NCI-H2081 (cell line): ENCODE measurements around the gene SORCS2.

ENCODE experiments used
- DNase-seq, 2 experiments: peaks; one replicate each; lab custom pipeline; 2025; lab: John Stamatoyannopoulos, UW

Gene SORCS2

DNA sequence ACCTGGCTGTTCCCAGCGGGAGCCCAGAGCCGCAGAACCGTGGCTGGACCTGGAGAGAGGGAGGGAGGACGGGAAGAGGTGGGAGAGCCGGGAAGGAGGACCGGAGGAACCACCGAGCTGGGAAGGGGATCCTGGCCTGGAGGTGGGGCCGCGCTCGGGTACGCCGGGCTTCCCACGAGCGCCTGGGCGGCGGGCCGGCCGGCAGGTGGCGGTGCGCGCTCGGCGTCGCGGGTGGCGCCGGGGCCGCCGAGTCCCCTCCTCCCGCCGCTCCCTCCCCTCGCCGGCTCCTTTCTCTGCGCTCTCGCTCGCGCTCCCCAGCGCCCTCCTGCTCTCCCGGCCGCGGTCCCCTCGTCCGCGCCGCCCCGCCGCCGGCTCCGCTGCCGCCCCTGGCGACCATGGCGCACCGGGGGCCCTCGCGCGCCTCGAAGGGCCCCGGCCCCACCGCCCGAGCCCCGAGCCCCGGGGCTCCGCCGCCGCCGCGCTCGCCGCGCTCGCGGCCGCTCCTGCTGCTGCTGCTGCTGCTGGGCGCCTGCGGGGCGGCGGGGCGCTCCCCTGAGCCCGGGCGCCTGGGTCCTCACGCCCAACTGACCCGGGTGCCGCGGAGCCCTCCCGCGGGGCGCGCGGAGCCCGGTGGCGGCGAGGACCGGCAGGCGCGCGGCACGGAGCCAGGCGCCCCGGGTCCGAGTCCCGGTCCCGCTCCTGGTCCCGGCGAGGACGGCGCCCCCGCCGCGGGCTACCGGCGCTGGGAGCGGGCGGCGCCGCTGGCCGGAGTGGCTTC lies at the start of gene SORCS2:
Gene SORCS2, plus strand, starts transcription at position 287 of the 778 bp plus-strand sequence.
- peak; percentile 36 to 37 for DNase-seq

DNA sequence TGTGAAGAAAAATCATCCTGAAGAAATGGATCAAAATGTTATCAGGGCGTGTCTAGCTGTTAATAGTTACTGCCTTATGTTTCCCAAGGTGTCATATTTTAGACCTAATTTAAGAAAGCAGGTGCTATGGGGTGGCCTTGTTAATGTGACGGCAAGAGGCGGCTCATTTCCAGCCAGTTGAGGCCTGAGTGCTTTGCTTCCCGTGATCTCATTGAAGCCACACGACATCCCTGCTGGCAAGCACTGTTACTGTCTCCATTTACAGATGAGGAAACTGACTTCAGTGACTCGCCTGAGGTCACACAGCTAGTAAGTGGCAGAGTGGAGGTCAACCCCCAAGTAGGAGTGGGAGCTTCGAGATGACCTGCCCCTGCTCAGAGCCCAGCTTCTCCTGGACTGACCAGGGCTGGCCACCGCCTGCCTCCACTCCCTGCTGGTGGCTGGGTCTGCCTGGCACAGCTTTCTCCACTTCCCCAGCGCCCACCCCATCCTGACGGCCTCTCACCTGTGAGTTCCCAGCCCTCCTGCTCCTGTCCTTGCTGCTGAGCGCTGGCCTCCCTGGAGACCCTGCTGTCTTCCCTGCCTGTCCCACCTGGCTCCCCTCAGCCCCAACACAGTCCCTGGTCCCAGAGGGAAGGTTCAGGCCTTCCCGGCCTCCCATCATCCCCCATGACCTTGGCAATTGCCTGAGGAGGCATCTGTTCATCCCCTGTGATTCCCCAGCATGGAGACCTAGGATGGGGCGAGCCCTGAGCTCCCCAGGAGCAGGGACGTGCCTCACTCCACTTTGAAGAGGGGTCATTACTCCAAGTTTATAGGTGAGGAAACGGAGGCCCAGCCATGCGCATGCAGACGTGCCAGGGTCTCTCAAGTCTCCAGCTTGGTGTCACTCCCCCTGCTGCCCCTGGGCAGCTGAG lies 47.7 kb upstream of the SORCS2 start:
- no peak for DNase-seq

DNA sequence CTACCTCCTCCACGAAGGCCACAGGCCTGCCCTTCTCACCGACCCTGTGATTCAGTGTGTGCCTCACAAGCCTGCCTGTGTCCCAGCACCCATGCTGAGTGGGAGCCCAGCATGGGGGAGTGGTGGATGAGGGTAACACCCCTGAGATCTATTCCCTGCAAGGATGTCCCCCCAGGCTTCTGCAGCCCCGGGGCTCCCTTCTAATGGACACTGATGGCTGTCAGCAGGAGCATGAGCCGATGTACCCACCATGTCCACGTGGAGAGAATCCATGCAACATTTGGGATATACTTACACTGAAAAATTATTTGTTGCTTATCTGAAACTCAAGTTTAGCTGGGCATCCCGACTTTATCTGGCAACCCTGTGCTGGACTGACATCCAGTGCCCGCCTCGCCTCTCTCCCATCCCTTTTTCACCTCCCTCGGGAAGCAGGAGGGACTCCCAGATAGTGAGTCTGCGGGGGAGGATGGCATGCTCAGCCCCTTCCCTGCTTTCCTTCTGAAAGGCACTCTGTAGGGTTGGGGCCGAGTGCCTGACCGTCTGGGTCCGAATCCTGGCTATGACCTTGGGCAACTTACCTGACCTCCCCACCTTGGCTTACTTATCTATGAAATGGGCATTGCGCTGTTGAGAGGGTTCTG lies 46.9 kb upstream of the SORCS2 start:
- DNase-seq = no peak

DNA sequence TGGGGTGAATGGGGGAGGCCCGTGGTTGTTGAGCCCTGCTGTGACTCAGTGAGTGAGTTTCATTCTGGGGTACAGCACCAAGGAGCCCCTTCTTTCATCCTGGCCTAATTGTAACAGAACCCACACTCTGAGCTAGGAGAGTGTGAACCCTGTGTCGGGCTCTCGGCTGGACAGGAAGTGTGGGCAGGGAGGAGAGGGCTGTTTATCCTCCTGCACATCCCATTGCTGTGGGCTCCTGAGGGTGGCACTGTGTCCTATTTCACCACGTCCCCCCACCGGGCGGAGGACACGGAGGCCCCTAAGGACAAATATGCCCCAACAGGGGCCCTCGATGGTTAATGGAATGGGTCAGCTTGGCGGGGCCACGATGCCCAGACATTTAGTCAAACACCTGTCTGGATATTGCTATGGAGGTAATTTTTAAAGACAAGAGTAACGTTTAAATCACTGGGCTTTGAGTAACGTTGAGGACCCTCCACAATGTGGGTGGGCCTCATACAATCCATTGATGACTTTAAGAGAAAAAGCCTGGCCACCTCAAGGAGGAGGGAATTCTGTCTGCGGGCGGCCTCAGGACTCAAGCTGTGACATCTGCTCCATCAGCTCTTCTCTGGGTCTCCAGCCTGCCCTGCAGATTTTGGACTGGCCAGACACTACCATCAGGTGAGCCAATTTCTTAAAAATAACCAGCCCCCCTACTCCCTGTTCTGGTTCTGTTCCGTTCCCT lies 46.1 kb upstream of the SORCS2 start:
- DNase-seq = no peak

DNA sequence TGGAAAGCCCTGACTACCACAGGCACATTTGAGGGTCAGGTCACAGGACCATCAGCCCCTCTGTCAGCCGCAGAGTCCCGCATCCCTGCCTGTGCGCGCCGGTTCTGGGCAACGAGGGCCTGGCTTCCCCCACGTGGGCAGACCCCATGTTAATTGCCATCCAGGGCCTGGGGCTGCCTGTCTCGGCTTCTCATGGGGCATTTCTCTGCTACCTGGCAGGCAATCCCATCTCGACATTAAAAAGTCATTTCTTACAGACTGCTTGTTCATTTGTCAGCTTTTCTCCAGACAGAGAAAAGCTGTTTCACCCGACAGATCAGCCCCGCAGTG lies 45.6 kb upstream of the SORCS2 start:
- DNase-seq = no peak

DNA sequence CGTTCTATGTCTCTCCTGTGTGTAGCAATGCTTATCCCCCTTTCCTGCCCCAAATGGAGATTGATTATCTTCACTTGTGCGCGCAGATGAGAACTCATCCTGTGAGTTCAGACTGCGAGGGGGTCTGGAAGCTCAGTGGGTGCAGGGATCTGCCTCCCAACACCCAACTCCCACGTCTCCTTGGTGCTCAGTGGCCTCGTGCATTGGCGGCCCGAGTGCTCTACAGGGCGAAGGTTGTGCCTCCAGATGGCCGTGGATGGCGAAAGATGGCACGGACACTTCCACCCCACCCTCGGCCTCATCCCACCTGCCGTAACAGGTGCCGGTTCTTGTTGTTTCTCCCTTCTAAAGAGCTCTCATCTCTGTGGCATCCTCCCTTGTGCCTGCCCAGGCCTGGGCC lies 45.1 kb upstream of the SORCS2 start:
- DNase-seq = no peak

DNA sequence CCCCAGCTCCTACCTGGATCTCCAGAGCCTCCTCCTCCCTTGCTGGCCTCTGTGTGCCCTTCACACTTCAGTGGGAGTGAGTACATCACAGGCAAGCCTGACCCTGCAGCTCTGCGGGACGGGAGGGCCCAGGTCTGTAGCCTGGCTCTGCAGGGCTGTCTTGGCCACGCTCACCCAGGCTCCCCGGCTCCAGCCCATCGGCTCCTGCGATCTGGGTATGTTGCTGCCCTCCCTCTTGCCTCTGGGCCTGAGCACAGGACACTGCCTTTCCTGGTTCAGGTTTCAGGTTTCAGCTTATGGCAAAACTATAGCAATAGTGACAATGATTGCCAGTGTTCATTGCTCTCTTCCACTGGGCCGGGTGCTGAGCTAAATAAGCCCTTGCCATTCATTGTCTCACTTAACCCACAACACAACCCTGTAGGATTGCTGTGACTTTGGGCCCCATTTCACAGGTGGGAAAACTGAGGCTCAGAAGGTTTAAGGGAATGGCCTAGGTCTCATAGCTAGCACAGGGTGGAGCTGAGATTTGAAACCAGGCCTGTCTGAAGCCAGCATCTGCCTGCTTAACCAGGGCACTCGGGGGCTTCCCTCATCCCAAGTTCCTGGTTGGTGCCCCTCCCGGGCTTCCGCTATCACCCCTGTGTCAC lies 44.6 kb upstream of the SORCS2 start:
- no peak for DNase-seq

DNA sequence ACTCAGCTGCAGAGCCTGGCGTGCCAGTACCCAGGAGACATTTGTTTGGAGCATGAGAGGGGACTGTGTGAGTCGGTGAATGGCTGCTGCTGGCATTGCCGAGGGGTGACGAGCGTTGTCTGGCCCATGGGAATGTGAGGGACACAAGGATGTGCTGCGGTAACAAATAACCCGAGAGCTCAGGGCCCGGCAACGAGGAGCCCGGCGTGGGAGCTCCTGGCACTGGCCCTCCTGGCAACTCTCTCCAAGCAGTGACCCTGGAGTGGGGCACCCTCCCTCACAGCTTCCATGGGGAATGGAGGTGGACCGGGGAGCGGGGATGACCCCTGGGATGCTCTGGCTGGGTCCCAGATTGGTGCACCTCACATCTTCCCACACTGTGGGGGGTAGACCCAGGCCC lies 44.0 kb upstream of the SORCS2 start:
- DNase-seq = no peak

DNA sequence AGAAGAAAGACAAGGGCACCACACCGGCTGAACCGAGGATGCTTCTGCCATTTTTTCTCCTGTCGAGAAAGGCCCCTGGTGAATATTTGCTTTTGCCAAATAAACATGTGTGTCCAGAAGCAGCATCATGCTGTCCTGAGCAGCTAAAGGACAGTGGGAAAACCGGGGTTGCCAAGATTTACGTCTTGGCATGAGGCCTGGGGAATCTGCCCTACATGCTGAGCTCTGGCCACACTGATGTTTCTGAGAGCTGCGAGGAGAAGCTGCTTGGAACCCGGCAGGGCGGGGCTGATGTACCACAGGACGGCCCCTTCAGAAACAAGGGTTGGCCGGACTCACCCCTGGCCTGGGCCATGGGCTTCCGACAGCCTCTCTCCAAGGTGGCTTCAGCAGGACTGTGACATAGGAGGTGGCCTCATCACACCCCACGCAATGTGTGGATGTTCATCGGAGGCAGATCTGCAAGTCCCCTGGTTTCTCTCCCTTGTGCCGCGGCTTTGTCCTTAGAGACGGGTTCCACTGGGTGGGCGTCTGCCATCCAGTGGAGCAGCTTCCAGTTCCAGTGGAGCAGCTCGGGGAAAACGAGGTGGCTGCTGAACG lies 42.2 kb upstream of the SORCS2 start:
- DNase-seq = no peak

DNA sequence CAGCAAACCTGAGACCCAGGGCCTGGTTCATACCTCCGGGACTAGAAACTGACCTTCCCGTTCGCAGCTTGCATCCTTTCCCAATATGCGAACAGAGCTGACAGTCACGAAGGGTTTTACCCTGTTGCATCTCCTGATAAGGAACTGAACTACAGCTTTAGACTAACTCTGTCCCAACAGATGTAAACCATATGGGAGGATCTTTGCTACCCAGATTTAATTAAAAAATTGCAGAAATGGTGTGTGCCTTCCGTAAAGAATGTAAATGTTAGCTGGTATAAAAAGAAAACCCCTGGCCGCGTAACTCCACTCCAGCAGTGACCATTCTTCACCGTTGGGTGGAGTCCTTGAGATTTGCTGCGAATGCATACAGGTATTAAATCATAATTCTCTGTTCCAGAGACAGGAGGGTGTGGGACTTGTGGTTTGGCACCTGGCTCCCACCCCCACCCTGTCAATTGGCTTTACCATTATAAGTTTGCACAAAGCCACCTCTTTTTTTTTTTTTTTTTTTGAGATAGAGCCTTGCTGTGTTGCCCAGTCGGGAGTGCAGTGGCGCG lies 40.6 kb upstream of the SORCS2 start:
- DNase-seq = no peak

DNA sequence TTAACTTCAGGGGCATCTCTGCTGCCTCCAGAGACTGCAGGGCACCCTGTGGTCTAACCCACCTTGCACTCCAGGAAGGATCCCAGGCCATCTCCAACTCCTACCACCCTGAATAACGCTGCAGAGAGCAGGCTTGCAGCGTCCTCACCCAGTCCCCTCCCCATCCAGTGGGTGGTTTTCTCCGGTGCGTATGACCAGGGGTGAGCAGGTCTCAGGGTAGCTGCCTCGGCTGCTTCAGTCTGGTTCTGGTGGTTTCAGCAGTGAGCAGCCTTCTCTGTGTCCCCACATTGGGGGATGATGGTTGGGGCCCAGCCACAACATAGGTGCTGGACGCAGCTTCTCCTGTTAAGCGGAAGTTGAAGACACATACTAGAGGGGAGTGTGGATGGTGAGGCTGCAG lies 38.6 kb upstream of the SORCS2 start:
- DNase-seq = no peak

DNA sequence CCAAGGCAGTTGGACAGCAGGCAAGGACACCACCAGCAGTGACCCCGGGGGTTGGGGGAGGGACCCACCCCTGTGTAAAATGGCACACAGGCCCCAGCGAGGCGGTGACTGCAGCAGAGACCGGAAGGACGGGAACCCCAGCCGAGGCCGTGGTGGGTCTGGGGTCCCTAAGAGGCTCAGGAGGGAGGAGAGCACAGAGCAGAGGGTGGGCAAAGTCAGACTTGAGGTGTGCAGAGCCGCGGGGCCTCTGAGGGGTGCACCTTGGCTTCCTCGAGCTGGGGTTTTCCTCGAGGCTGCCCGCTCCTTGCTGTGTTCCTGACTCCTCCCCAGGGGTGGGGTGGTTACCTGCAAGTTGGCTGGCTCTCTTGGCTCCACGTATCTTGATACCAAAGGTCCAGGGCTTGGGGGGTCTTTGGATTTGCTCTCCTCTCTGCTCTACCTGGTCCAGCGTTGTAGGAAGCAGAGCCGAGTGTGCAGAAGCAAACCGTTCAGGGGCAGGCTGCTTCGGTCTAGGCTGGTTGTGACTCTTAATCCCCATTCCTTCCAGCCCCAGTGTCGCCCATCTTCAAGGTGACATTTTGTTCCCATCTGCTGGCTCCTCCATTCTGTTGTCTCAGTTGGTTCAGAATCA lies 37.9 kb upstream of the SORCS2 start:
- no peak for DNase-seq

DNA sequence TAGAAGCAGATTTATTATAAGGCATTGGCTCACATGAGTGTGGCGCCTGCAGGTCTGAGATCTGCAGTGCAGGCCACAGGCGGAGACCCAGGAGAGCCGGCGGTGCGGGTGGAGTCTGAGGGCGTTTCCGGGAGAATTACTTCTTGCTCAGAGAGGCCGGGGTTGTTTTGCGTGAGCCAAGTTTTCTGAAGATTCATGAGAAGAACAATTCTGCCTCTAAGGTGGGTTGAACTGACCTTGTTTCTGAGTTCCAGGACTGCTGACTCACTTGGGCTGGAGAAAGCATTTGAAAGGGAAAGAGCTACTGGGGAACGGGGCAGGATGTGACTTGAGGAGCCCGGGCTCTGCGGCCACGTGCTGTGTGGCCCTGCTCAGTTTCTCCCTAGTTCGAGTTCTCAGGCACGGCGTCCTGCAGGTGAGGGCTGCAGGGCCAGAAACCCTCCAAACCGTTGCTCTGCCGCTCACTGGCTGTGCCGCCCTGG lies 36.7 kb upstream of the SORCS2 start:
- no peak for DNase-seq

DNA sequence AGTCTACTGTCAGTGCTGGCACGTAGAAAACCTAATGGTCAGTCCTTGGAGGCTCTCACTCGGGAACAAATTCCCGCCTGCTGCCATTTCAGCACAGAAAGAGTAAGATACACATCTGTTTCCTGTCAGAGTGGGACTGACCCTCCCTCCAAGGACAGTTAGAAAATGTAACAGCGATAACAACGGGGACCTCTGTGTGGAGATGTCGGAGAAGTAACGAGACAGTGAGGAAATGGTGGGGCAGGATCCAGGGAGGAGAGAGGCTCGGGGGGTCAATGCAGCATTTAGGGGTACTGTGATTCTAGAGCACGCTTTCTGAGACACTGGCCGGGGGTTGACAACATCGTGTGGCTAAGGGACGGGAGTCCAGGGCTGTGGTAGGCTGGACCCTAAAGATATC lies 36.0 kb upstream of the SORCS2 start:
- no peak for DNase-seq

DNA sequence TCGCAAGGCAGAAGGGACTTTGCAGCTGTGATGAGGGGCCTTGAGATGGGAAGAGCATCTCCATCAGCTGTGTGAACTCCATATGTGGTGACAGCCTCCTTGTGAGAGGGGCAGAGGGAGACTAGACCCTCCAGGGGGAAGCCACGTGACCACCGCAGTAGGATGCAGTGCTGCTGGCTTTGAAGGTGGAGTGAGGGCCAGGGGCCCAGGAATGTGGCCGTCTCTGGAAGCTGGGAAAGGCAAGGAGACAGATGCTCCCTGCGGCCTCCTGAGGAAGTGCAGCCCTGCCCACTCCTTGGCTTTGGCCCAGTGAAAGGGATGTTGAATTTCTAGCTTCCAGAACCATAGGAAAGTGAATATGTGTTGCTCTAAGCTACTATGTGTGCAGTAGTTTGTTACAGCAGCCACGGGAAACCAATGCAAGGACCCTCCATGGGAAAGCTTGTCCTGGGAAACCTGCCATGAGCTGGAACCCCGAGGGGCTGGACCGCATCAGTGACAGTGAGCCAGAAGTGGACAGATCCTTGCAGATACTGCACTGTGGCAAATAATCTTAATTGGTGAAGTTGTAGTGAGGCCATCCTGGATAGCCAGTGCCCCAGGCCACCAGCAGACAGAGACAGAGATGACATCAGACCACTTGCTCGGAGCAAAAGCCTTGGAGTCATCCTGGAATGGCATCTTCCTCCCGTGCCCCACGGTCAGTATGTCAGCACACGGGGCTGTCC lies 35.4 kb upstream of the SORCS2 start:
- DNase-seq = no peak

DNA sequence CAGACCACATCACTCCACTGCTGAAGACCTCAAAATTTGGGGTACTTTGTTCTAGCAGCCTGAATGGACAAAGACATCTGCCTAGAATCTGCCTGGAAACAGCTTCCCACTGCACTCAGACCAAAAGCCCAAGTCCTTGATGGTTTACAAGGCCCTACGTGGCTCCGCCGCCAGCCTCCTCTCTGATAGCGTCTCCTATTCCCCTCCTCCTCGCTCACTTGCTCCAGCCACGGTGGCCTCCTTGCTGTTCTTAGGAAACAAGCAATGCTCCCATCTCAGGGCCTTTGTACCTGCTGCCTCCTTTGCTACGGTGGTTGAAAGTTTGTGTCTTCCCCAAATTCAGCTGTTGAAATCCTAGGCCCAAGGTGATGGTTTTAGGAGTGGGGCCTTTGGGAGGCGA lies 34.7 kb upstream of the SORCS2 start:
- no peak for DNase-seq

DNA sequence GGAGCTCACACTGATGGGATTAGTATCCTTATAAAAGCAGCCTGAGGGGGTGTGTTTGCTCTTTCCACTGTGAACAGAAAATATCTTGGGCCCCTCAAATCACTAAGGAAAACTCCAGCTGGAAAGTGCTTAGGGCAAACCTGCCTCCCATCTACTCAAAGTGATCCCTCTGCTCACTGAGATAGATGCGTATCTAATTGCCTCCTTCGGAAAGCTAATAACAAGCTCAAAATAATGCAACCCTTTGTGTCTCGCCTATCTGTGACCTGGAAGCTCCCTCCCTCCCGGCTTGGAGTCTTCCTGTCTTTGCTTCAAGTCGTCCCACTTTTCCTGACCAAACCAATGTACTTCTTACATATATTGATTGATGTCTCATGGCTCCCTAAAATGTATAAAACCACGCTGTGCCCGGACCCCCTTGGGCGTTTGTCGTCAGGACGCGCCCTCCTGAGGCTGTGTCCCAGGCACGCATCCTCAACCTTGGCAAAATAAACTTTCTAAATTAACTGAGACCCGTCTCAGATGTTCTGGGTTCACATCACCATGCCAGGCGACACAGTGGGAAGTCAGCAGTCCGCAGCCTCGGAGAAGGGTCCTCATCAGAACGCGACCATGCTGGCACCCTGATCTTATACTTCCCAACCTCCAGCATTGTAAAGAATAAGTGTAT lies 34.1 kb upstream of the SORCS2 start:
- no peak for DNase-seq

DNA sequence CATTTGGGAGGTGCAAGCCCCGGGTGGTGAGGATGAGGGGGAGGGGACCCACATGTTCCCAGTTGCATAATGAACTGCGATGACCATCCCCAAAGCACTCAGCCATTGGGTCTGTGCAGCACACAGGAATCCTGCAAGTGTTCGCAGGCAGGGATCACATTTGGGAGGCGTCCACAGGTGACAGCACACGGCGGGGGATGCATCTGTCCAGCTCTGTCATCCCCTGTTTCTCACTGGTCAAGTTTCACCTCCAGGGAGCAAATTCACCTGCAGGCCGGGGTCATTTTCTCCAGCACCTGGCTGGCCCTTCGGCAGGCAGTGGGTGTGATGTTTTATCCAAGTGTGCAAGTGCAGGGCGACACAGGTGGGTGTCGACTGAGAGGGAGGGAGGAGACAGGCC lies 33.3 kb upstream of the SORCS2 start:
- no peak for DNase-seq

DNA sequence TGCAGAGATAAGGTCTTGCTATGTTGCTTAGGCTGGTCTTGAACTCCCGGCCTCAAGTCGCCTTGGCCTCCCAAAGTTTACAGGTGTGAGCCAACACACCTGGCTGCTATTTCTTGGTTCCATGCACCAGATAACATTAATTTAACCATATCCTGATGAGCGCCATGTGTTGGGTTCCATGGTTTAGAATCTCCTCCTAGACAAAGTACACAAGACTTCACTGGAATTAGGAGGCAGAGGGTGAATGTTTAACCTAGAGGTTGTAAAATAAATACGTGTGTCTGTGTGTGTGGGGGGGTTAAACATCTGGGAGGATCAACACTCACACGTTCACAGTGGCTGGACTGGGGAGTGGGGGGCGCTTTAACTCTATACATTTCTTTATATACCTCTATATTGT lies 32.4 kb upstream of the SORCS2 start:
- no peak for DNase-seq
